H1 (cell line): ENCODE measurements around the gene WFDC10B. TPM values are rescaled to one million over a fixed set of nuclear protein-coding genes. Genes with fewer than 3 reads are reported as not detected.
"Not testable (repeated sequence)": the region's sequence is repeated elsewhere in the genome, so short reads cannot be mapped to it uniquely, and the experiment has no call there.

ENCODE experiments used
- CTCF ChIA-PET: fragments of 300-600 bp; sonication (Branson Sonifier 250); formaldehyde crosslinking; loops from one replicate; lab custom pipeline; 2021; ENCODE audit not compliant: partially characterized antibody; lab: Charles Lee
- POLR2A ChIA-PET: fragments of 300-600 bp; sonication (Branson Sonifier 250); formaldehyde crosslinking; loops from one replicate; lab custom pipeline; 2021; ENCODE audit warnings: inconsistent platforms; ENCODE audit not compliant: partially characterized antibody; lab: Charles Lee
- DNase-seq, 2 experiments: peaks; one replicate each; pipeline versions ENCODE4 v3.0.0 to v3.0.0-alpha.2; 2010 to 2022; ENCODE audit warnings: low spot score in 2 of 2, low read depth in 1 of 2, mixed read lengths in 1 of 2
- FAIRE-seq: peaks from 2 replicates; lab custom pipeline; 2011; peaks lifted over from hg19 to GRCh38; lab: Jason Lieb, UNC
- H2AFZ ChIP-seq: 2 replicates; pipeline ENCODE4 v1.8.1; 2012; ENCODE audit warnings: low read length, inconsistent platforms
- H2AK5ac ChIP-seq: 2 replicates; pipeline ENCODE4 v1.6.1; 2013; ENCODE audit warnings: low read depth, low read length
- H2BK120ac ChIP-seq: replicated peaks from 2 replicates; pipeline ENCODE3; 2013; ENCODE audit warnings: low read depth, low read length, inconsistent platforms
- H2BK12ac ChIP-seq: 2 replicates; pipeline ENCODE4 v1.6.1; 2013; ENCODE audit warnings: low read depth, low read length
- H2BK15ac ChIP-seq: 2 replicates; pipeline ENCODE4 v1.6.1; 2013; ENCODE audit warnings: low read length
- H2BK20ac ChIP-seq: 2 replicates; pipeline ENCODE4 v1.6.1; 2013; ENCODE audit warnings: low read length
- H2BK5ac ChIP-seq: 2 replicates; pipeline ENCODE4 v1.6.1; 2013; ENCODE audit warnings: low read depth, low read length
- H3K14ac ChIP-seq: 2 replicates; pipeline ENCODE4 v1.6.1; 2013; ENCODE audit warnings: inconsistent platforms; ENCODE audit not compliant: insufficient read length
- H3K18ac ChIP-seq: 2 replicates; pipeline ENCODE4 v1.6.1; 2013; ENCODE audit warnings: low read length; ENCODE audit errors: extremely low read depth
- H3K23ac ChIP-seq: 2 replicates; pipeline ENCODE4 v1.6.1; 2013; ENCODE audit warnings: inconsistent platforms; ENCODE audit not compliant: insufficient read length
- H3K23me2 ChIP-seq: 2 replicates; pipeline ENCODE4 v1.6.1; 2013; ENCODE audit warnings: low read depth, low read length
- H3K27ac ChIP-seq: 2 replicates; pipeline ENCODE4 v1.6.1; 2011; ENCODE audit warnings: low read depth, low read length, inconsistent platforms
- H3K27me3 ChIP-seq, 4 experiments: replicated peaks in 1 of 4; 1 replicate in 1 of 4; 2 replicates in 3 of 4; pipeline versions ENCODE4 v1.6.1 to v1.8.1; 2011 to 2013; ENCODE audit warnings: low read length in 3 of 4, mild to moderate bottlenecking in 3 of 4, inconsistent platforms in 2 of 4, mixed read lengths in 2 of 4, moderate library complexity in 1 of 4; ENCODE audit not compliant: control insufficient read depth in 3 of 4, insufficient read depth in 3 of 4; ENCODE audit errors: extremely low read depth in 1 of 4
- H3K36me3 ChIP-seq, 4 experiments: 2 replicates each; pipeline versions ENCODE4 v1.6.1 to v1.8.1; 2011 to 2013; ENCODE audit warnings: mild to moderate bottlenecking in 4 of 4, low read length in 3 of 4, moderate library complexity in 2 of 4, control low read depth in 1 of 4, inconsistent platforms in 1 of 4; ENCODE audit not compliant: insufficient read depth in 4 of 4, control insufficient read depth in 2 of 4
- H3K4ac ChIP-seq: replicated peaks from 2 replicates; pipeline ENCODE3; 2013; ENCODE audit warnings: low read length, low read depth, mixed read lengths, inconsistent platforms; ENCODE audit not compliant: insufficient read length
- H3K4me1 ChIP-seq, 4 experiments: replicated peaks in 1 of 4; 1 replicate in 1 of 4; 2 replicates in 3 of 4; pipeline versions ENCODE4 v1.6.1 to v1.8.1; 2011 to 2013; ENCODE audit warnings: low read length in 3 of 4, inconsistent platforms in 2 of 4, mixed read lengths in 1 of 4; ENCODE audit not compliant: insufficient read depth in 4 of 4, control insufficient read depth in 3 of 4
- H3K4me2 ChIP-seq, 2 experiments: 2 replicates each; pipeline versions ENCODE4 v1.6.1 to v1.8.1; 2011 to 2013; ENCODE audit warnings: low read depth in 2 of 2, low read length in 2 of 2, control low read depth in 1 of 2, inconsistent platforms in 1 of 2, mild to moderate bottlenecking in 1 of 2; ENCODE audit not compliant: insufficient read depth in 1 of 2
- H3K4me3 ChIP-seq, 4 experiments: fragments of 200-600, 300-600 bp in 1 of 4; sonication (generic), shearing (Covaris generic), sonication (Bioruptor Twin) in 1 of 4; 2 replicates each; pipeline versions ENCODE4 v1.5.1 to v1.8.1; 2011 to 2016; ENCODE audit warnings: low read length in 4 of 4, low read depth in 3 of 4, control low read depth in 2 of 4, inconsistent platforms in 2 of 4, mild to moderate bottlenecking in 2 of 4, mixed read lengths in 1 of 4, moderate library complexity in 1 of 4; ENCODE audit not compliant: insufficient read depth in 2 of 4; ENCODE audit errors: extremely low read depth in 1 of 4
- H3K56ac ChIP-seq: replicated peaks from 2 replicates; pipeline ENCODE3; 2013; ENCODE audit warnings: low read depth, mild to moderate bottlenecking, mixed read lengths, low read length, inconsistent platforms; ENCODE audit not compliant: insufficient read length
- H3K79me1 ChIP-seq: 2 replicates; pipeline ENCODE4 v1.6.1; 2013; ENCODE audit warnings: low read depth, low read length, control low read depth
- H3K79me2 ChIP-seq, 2 experiments: 2 replicates each; pipeline versions ENCODE4 v1.6.1 to v1.8.1; 2012 to 2013; ENCODE audit warnings: low read length in 2 of 2, mild to moderate bottlenecking in 2 of 2, inconsistent platforms in 1 of 2; ENCODE audit not compliant: insufficient read depth in 2 of 2, control insufficient read depth in 1 of 2
- H3K9ac ChIP-seq, 4 experiments: replicated peaks in 1 of 4; 1 replicate in 1 of 4; 2 replicates in 3 of 4; pipeline versions ENCODE4 v1.6.1 to v1.8.1; 2011 to 2013; ENCODE audit warnings: low read depth in 3 of 4, low read length in 3 of 4, control low read depth in 2 of 4, mild to moderate bottlenecking in 2 of 4, moderate library complexity in 2 of 4, inconsistent platforms in 1 of 4; ENCODE audit errors: extremely low read depth in 1 of 4
- H3K9me3 ChIP-seq, 2 experiments: 2 replicates each; pipeline versions ENCODE4 v1.6.1 to v1.8.1; 2012 to 2013; ENCODE audit warnings: mild to moderate bottlenecking in 2 of 2, moderate library complexity in 2 of 2, control low read depth in 1 of 2, inconsistent platforms in 1 of 2, low read depth in 1 of 2, low read length in 1 of 2, mixed read lengths in 1 of 2; ENCODE audit not compliant: insufficient read depth in 2 of 2
- H4K20me1 ChIP-seq, 2 experiments: replicated peaks in 1 of 2; 2 replicates each; pipeline versions ENCODE3 to v1.8.1; 2011 to 2013; ENCODE audit warnings: inconsistent platforms in 2 of 2, low read length in 2 of 2, mild to moderate bottlenecking in 1 of 2; ENCODE audit not compliant: insufficient read depth in 2 of 2, control insufficient read depth in 1 of 2
- H4K5ac ChIP-seq: 2 replicates; pipeline ENCODE4 v1.6.1; 2013; ENCODE audit warnings: low read length, low read depth, mixed read lengths, inconsistent platforms; ENCODE audit not compliant: insufficient read length
- H4K8ac ChIP-seq: 2 replicates; pipeline ENCODE4 v1.8.0; 2013; ENCODE audit warnings: mild to moderate bottlenecking, moderate library complexity, low read length, inconsistent platforms; ENCODE audit not compliant: insufficient read depth; ENCODE audit errors: extremely low read depth
- H4K91ac ChIP-seq: replicated peaks from 2 replicates; pipeline ENCODE3; 2013; ENCODE audit warnings: low read length, mixed read lengths, inconsistent platforms; ENCODE audit not compliant: insufficient read length
- WGBS, 2 experiments: shearing (Covaris generic) in 1 of 2; methylation state at CpG; one replicate each; pipeline versions ENCODE4 v1.1.6 to v1.1.7; 2013 to 2015; ENCODE audit warnings: low lambda C conversion rate in 2 of 2, mixed read lengths in 2 of 2, inconsistent platforms in 1 of 2, low coverage in 1 of 2, missing lambda C conversion rate in 1 of 2; ENCODE audit not compliant: insufficient replicate concordance in 2 of 2, insufficient coverage in 1 of 2, insufficient read length in 1 of 2; ENCODE audit errors: extremely low coverage in 1 of 2, missing lambda C conversion rate in 1 of 2; 5-methylcytosine and 5-hydroxymethylcytosine counted together
- polyA plus RNA-seq, 7 experiments: library from polyadenylated mRNA; depleted of rRNA in 3 of 7; stranded (reverse) in 5 of 7; unstranded in 2 of 7; fragments of >200 nt in 5 of 7; fragments of 200-250 nt in 2 of 7; gene quantifications; 1 replicate in 5 of 7; 2 replicates in 1 of 7; 4 replicates in 1 of 7; pipeline versions ENCODE4 v1.2.1 to v1.2.3, GENCODE V29; 2011 to 2013; ENCODE audit warnings: missing spikeins in 2 of 7, mixed read lengths in 2 of 7
- total RNA-seq: library from RNA; stranded (reverse); fragmentation: NEBNext Ultra II Directional; extraction: Animal tissue kit (Norgen Biotek cat#: 25700); gene quantifications from 2 replicates; pipeline ENCODE4 v1.2.1, GENCODE V29; 2021

The WFDC10B gene
- total and polyA plus RNA-seq, 2 of the 8 experiments (the other 6 are each of a cell fraction or from before 2014, with no cell fraction given) = 0.21 to 0.54 TPM

DNA sequence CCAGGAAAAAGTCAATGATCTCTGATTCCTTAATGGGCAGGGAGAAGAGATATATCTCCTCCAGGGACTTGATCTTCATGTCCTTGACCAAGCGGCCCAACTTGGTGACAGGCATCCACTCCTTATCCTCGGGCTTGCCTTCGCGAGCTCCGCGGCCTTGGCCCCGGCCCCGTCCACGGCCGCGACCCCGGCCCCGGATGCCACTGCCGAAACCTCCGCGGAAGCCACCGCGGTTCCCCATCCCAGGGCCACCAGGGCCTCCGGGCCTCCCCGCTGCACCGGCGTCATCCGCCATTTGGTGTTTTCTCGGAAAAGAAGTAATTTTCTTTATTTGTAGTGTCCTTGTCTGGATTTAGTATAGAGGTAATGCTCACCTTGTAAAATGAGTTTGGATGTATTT, 63.7 kb downstream of the WFDC10B start:
- H4K8ac ChIP-seq, H2BK12ac ChIP-seq, H2BK120ac ChIP-seq, H3K4me2 ChIP-seq, FAIRE-seq, H3K4ac ChIP-seq, H3K9me3 ChIP-seq, H3K36me3 ChIP-seq, H3K79me2 ChIP-seq, H3K4me1 ChIP-seq, H3K14ac ChIP-seq, POLR2A ChIA-PET, CTCF ChIA-PET, H2BK20ac ChIP-seq, H3K23me2 ChIP-seq, H2AK5ac ChIP-seq, H3K27me3 ChIP-seq, H3K9ac ChIP-seq, H3K18ac ChIP-seq, H2BK5ac ChIP-seq, H2AFZ ChIP-seq, H2BK15ac ChIP-seq, DNase-seq, H4K20me1 ChIP-seq, H4K5ac ChIP-seq, H3K23ac ChIP-seq, H3K56ac ChIP-seq, H3K27ac ChIP-seq, H4K91ac ChIP-seq, H3K4me3 ChIP-seq, H3K79me1 ChIP-seq: not testable (repeated sequence)
- 98% methylated on average over 9 of the region's 24 CpGs; no CpG with 5 or more reads in 1 of the 2 experiments for WGBS, 2 experiments
